ENCODE measurements around the gene HS3ST4. TPM values are rescaled to one million over a fixed set of nuclear protein-coding genes. Genes with fewer than 3 reads are reported as not detected.

The HS3ST4 gene
- total and polyA plus RNA-seq, 2 experiments from 2014 or later, result 0.44 to 2.1 TPM

- H3K27me3 Mint-ChIP-seq (ENCODE audit: insufficient read depth, low read depth, poor library complexity), result peaks cover 8% of the 10 kb centered on the region
- peaks cover 82% of the 10 kb centered on the region for H3K9me3 Mint-ChIP-seq
Observed at GRCh38 chr16:25700547-25700946, 8.8 kb downstream of the HS3ST4 start.

More at GRCh38 chr16:25700547-25700946, 8.8 kb downstream of the HS3ST4 start:
- no peaks in the 10 kb centered on the region; the same call in 1 of the 2 replicates for H3K27me3 ChIP-seq (ENCODE audit: insufficient read depth)
- ATAC-seq (no peak), DNase-seq (ENCODE audit: low spot score) (no peak)
- Mint-ChIP-seq H3K27ac (no peak overlapping the region), H3K4me3 (no peak overlapping the region), H3K4me1 (peaks cover 3% of the 10 kb centered on the region; the same call in 2 of the 3 replicates), H3K36me3 (ENCODE audit: low read depth) (peaks cover 3% of the 10 kb centered on the region; the same call in 1 of the 3 replicates)
- no peak overlapping the region for H2AFZ ChIP-seq
- H4K20me1 ChIP-seq (replicated peaks; ENCODE audit: insufficient read depth), result no peaks in the 10 kb centered on the region
- H3K4me3 ChIP-seq, result no peak overlapping the region
- H3K36me3 ChIP-seq (ENCODE audit: insufficient read depth), result no peaks in the 10 kb centered on the region
- H3K9me2 ChIP-seq (ENCODE audit: insufficient read depth), result no peaks in the 10 kb centered on the region
- H3K4me1 ChIP-seq (ENCODE audit: insufficient read depth), result no peaks in the 10 kb centered on the region
- H3K79me2 ChIP-seq (replicated peaks; ENCODE audit: insufficient read depth), result no peaks in the 10 kb centered on the region
- no peaks in the 10 kb centered on the region for H3F3A ChIP-seq (replicated peaks; ENCODE audit: low read depth)
- H3K27ac ChIP-seq (ENCODE audit: low read depth), result no peak overlapping the region
- TF ChIP-seq ZNF462 (CRISPR knock-in tag; IDR thresholded peaks at IDR 0.05), result no peak
- TF ChIP-seq ETS1 (IDR thresholded peaks at IDR 0.05), result no peak
- TF ChIP-seq REST (IDR thresholded peaks at IDR 0.05; ENCODE audit: unreplicated experiment), result no peak
- TF ChIP-seq EZH2phosphoT487 (IDR thresholded peaks at IDR 0.05; ENCODE audit: unreplicated experiment), result no peak
- no peak for TF ChIP-seq NANOG (IDR thresholded peaks at IDR 0.05; ENCODE audit: borderline replicate concordance)
- TF ChIP-seq ZNF114 (CRISPR knock-in tag; IDR thresholded peaks at IDR 0.05), result no peak
- no peak for TF ChIP-seq EZH2 (IDR thresholded peaks at IDR 0.05; ENCODE audit: low read depth, unreplicated experiment)
- no peak overlapping the region for H3K4me2 ChIP-seq
